ENCODE data around the gene RNF168.
A peak's percentile ranks its signal among the peaks of the same experiment; 100 is the strongest.
"Not testable (repeated sequence)": the region's sequence is repeated elsewhere in the genome, so short reads cannot be mapped to it uniquely, and the experiment has no call there.

The RNF168 gene

GRCh38 chr3:196503196-196504076, at the start of gene RNF168:
TSS of gene RNF168 (minus strand) at chr3:196503768. CDS start at chr3:196503173, 595 bp downstream.
- no peaks in the 10 kb centered on the region for H3K9me3 ChIP-seq (ENCODE audit: control insufficient read depth in 2 of 2, low read length in 2 of 2)
- H3K27ac ChIP-seq (ENCODE audit: low read length) = peak within 1 kb of the TSS; percentile 90
- H3K4me3 ChIP-seq (ENCODE audit: low read length in 2 of 2) = peak within 1 kb of the TSS; percentile 96 to 100
- H3K4me1 ChIP-seq (ENCODE audit: control insufficient read depth, insufficient read depth, low read length) = peaks cover 29% of the 10 kb centered on the region
- no peaks in the 10 kb centered on the region for H3K27me3 ChIP-seq (ENCODE audit: control insufficient read depth in 1 of 2, insufficient read depth in 2 of 2, low read length in 2 of 2)
- no peaks in the 10 kb centered on the region for H3K36me3 ChIP-seq (ENCODE audit: control insufficient read depth in 2 of 2, insufficient read depth in 2 of 2, low read length in 2 of 2)
- H3K9ac ChIP-seq (ENCODE audit: low read length in 2 of 2) = peak within 1 kb of the TSS; percentile 92 to 94

DNA sequence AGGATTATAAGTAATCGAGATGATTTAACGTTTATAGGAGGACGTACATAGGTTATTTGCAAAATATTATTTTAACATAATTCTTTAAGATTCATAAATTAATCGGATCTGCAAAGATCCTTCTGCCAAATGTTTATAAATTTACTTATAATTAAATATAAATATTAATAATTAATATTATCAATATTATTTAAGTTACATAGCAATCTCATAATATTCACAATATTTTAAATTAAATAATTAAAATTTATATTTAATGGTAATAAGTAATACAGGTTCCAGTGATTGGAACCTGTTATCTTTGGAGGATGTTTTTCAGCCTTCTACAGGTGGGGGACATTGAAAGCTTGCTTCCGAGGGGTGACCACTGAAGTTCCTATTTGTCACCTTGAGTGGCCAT, 48.7 kb upstream of the RNF168 start:
- Histone ChIP-seq H3K9me3 (ENCODE audit: control insufficient read depth in 2 of 2, low read length in 2 of 2) (no peaks in the 10 kb centered on the region), H3K27ac (ENCODE audit: low read length) (no peak overlapping the region), H3K4me3 (ENCODE audit: low read length in 2 of 2) (no peak overlapping the region), H3K9ac (ENCODE audit: low read length in 2 of 2) (no peak overlapping the region), H3K4me1 (ENCODE audit: control insufficient read depth, insufficient read depth, low read length) (no peaks in the 10 kb centered on the region), H3K27me3 (ENCODE audit: control insufficient read depth in 1 of 2, insufficient read depth in 2 of 2, low read length in 2 of 2) (no peaks in the 10 kb centered on the region), H3K36me3 (ENCODE audit: control insufficient read depth in 2 of 2, insufficient read depth in 2 of 2, low read length in 2 of 2) (no peaks in the 10 kb centered on the region)

DNA sequence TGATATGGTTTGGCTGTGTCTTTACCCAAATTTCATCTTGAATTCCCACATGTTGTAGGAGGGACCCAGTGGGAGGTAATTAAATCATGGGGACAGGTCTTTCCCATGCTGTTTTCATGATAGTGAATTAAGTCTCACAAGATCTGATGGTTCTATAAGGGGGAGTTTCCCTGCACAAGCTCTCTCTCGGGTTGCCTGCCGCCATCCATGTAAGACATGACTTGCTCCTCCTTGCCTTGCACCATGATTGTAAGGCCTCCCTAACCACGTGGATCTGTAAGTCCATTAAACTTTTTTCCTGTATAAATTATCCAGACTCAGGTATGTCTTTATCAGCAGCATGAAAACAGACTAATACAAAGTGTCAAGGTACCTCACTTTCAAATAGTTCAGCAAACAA, 46.6 kb upstream of the RNF168 start:
- not testable (repeated sequence) for H3K9ac ChIP-seq (ENCODE audit: low read length in 2 of 2); H3K4me3 ChIP-seq (ENCODE audit: low read length in 2 of 2); H3K9me3 ChIP-seq (ENCODE audit: control insufficient read depth in 2 of 2, low read length in 2 of 2); H3K27ac ChIP-seq (ENCODE audit: low read length); H3K27me3 ChIP-seq (ENCODE audit: control insufficient read depth in 1 of 2, insufficient read depth in 2 of 2, low read length in 2 of 2); H3K36me3 ChIP-seq (ENCODE audit: control insufficient read depth in 2 of 2, insufficient read depth in 2 of 2, low read length in 2 of 2); H3K4me1 ChIP-seq (ENCODE audit: control insufficient read depth, insufficient read depth, low read length)

DNA sequence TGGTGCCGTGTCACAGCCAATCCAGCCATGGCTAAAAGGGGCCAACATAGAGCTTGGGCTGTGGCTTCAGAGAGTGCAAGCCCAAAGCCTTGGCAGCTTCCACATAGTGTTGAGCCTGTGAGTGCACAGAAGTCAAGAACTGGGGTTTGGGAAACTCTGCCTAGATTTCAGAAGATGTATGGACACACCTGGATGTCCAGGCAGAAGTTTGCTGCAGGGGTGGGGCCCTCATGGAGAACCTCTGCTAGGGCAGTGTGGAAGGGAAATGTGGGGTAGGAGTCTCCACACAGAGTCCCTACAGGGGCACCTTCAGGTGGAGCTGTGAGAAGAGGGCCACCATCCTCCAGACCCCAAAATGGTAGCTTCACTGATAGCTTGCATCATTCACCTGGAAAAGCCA, 45.7 kb upstream of the RNF168 start:
- not testable (repeated sequence) for H3K9ac ChIP-seq (ENCODE audit: low read length in 2 of 2); H3K4me1 ChIP-seq (ENCODE audit: control insufficient read depth, insufficient read depth, low read length); H3K4me3 ChIP-seq (ENCODE audit: low read length in 2 of 2); H3K27ac ChIP-seq (ENCODE audit: low read length); H3K27me3 ChIP-seq (ENCODE audit: control insufficient read depth in 1 of 2, insufficient read depth in 2 of 2, low read length in 2 of 2); H3K9me3 ChIP-seq (ENCODE audit: control insufficient read depth in 2 of 2, low read length in 2 of 2); H3K36me3 ChIP-seq (ENCODE audit: control insufficient read depth in 2 of 2, insufficient read depth in 2 of 2, low read length in 2 of 2)

GRCh38 chr3:196547067-196547466, 43.5 kb upstream of the RNF168 start:
- Histone ChIP-seq H3K4me3 (ENCODE audit: low read length in 2 of 2) (no peak overlapping the region), H3K9me3 (ENCODE audit: control insufficient read depth in 2 of 2, low read length in 2 of 2) (no peaks in the 10 kb centered on the region), H3K36me3 (ENCODE audit: control insufficient read depth in 2 of 2, insufficient read depth in 2 of 2, low read length in 2 of 2) (no peaks in the 10 kb centered on the region), H3K27me3 (ENCODE audit: control insufficient read depth in 1 of 2, insufficient read depth in 2 of 2, low read length in 2 of 2) (no peaks in the 10 kb centered on the region), H3K4me1 (ENCODE audit: control insufficient read depth, insufficient read depth, low read length) (no peaks in the 10 kb centered on the region), H3K9ac (ENCODE audit: low read length in 2 of 2) (no peak overlapping the region), H3K27ac (ENCODE audit: low read length) (no peak overlapping the region)

GRCh38 chr3:196546537-196546936, 43.0 kb upstream of the RNF168 start:
- H3K9me3 ChIP-seq (ENCODE audit: control insufficient read depth in 2 of 2, low read length in 2 of 2) = no peaks in the 10 kb centered on the region
- H3K4me1 ChIP-seq (ENCODE audit: control insufficient read depth, insufficient read depth, low read length) = no peaks in the 10 kb centered on the region
- no peak overlapping the region for H3K27ac ChIP-seq (ENCODE audit: low read length)
- no peaks in the 10 kb centered on the region for H3K27me3 ChIP-seq (ENCODE audit: control insufficient read depth in 1 of 2, insufficient read depth in 2 of 2, low read length in 2 of 2)
- H3K9ac ChIP-seq (ENCODE audit: low read length in 2 of 2) = no peak overlapping the region
- no peaks in the 10 kb centered on the region for H3K36me3 ChIP-seq (ENCODE audit: control insufficient read depth in 2 of 2, insufficient read depth in 2 of 2, low read length in 2 of 2)
- H3K4me3 ChIP-seq (ENCODE audit: low read length in 2 of 2) = no peak overlapping the region

DNA sequence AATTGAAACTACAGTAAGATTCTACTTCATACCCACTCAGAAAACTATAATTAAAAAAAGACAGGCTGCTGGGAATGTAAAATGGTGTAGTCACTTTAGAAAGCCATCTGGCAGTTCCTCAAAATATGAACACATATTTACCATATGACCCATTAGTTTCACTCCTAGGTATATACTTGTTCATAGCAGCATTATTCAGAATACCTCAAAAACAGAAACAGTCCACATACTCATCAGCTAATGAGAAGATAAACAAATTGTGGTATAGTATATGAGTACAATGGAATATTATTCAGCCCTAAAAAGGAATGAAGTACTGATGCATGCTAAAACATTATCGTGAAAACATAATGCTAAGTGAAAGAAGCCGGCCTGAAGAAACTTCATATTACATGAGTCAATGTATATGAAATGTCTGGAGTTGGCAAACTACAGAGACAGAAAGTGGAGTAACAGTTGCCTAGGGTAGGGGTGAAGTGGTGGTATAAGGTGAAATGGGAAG, 41.0 kb upstream of the RNF168 start:
- no peaks in the 10 kb centered on the region for H3K27me3 ChIP-seq (ENCODE audit: control insufficient read depth in 1 of 2, insufficient read depth in 2 of 2, low read length in 2 of 2)
- no peak overlapping the region for H3K9ac ChIP-seq (ENCODE audit: low read length in 2 of 2)
- H3K4me3 ChIP-seq (ENCODE audit: low read length in 2 of 2) = no peak overlapping the region

DNA sequence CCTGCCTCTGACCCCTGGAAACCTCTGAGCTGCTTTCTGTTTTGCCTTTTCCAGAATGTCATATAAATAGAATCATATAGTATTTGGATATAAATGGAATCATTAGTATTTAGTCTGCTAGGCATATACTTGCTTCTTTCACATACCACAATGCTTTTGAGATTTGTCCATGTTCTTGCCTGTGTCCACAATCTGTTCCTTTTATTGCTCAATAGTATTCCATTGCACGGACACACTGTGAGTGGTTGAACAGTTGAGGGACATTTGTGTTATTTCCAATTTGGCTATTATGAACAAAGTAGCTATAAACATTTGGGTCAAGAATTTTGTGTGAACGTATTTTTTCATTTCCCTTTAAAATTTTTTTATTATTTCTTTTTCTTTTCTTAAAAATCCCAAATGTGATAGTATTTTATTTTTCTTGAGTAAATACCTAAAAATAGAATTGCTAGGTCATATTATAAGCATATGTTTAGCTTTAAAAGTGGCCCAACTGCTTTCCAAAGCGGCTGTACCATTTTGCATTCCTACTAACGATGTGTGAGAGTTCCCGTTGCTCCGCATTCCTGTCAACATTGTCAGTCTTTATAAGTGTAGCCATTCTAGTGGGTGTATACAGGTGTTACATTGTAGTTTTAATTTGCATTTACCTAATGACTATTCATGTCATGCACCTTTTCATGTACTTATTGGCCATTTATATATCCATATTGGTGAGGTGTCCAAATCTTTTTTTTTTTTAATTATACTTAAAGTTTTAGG, 38.3 kb upstream of the RNF168 start:
- H3K4me1 ChIP-seq (ENCODE audit: control insufficient read depth, insufficient read depth, low read length) = no peaks in the 10 kb centered on the region
- no peak overlapping the region for H3K4me3 ChIP-seq (ENCODE audit: low read length in 2 of 2)
- no peak overlapping the region for H3K9ac ChIP-seq (ENCODE audit: low read length in 2 of 2)
- H3K36me3 ChIP-seq (ENCODE audit: control insufficient read depth in 2 of 2, insufficient read depth in 2 of 2, low read length in 2 of 2) = no peaks in the 10 kb centered on the region
- H3K27me3 ChIP-seq (ENCODE audit: control insufficient read depth in 1 of 2, insufficient read depth in 2 of 2, low read length in 2 of 2) = no peaks in the 10 kb centered on the region
- no peaks in the 10 kb centered on the region for H3K9me3 ChIP-seq (ENCODE audit: control insufficient read depth in 2 of 2, low read length in 2 of 2)
- H3K27ac ChIP-seq (ENCODE audit: low read length) = no peak overlapping the region

More for the DNA sequence above, 41.0 kb upstream of the RNF168 start:
- Histone ChIP-seq H3K9me3 (ENCODE audit: control insufficient read depth in 2 of 2, low read length in 2 of 2) (no peaks in the 10 kb centered on the region), H3K36me3 (ENCODE audit: control insufficient read depth in 2 of 2, insufficient read depth in 2 of 2, low read length in 2 of 2) (no peaks in the 10 kb centered on the region), H3K27ac (ENCODE audit: low read length) (no peak overlapping the region), H3K4me1 (ENCODE audit: control insufficient read depth, insufficient read depth, low read length) (no peaks in the 10 kb centered on the region)

GRCh38 chr3:196537319-196537984, 33.9 kb upstream of the RNF168 start:
- Histone ChIP-seq H3K27me3 (ENCODE audit: control insufficient read depth in 1 of 2, insufficient read depth in 2 of 2, low read length in 2 of 2) (no peaks in the 10 kb centered on the region), H3K36me3 (ENCODE audit: control insufficient read depth in 2 of 2, insufficient read depth in 2 of 2, low read length in 2 of 2) (no peaks in the 10 kb centered on the region), H3K9me3 (ENCODE audit: control insufficient read depth in 2 of 2, low read length in 2 of 2) (no peaks in the 10 kb centered on the region), H3K9ac (ENCODE audit: low read length in 2 of 2) (no peak overlapping the region), H3K4me3 (ENCODE audit: low read length in 2 of 2) (no peak overlapping the region), H3K27ac (ENCODE audit: low read length) (no peak overlapping the region), H3K4me1 (ENCODE audit: control insufficient read depth, insufficient read depth, low read length) (no peaks in the 10 kb centered on the region)

DNA sequence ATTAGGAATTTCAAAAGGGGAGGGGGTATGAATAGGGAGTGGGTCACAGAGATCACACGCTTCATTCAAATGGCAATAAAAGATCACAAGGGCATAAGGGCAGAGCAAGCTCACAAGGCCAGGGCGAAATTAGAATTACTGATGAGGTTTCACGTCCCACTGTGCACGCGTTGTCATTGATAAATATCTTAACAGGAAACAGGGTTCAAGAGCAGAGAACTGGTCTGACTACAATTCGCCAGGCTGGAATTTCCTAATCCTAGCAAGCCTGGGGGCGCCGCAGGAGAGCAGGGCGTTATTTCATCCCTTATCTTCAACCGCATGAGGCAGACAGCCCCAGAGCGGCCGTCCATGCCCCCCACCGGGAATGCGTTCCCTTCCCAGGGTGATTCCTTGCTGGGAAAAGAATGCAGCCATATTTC, 29.7 kb upstream of the RNF168 start:
- Histone ChIP-seq H3K36me3 (ENCODE audit: control insufficient read depth in 2 of 2, insufficient read depth in 2 of 2, low read length in 2 of 2) (no peaks in the 10 kb centered on the region), H3K9me3 (ENCODE audit: control insufficient read depth in 2 of 2, low read length in 2 of 2) (no peaks in the 10 kb centered on the region), H3K4me1 (ENCODE audit: control insufficient read depth, insufficient read depth, low read length) (peaks cover 3% of the 10 kb centered on the region), H3K4me3 (ENCODE audit: low read length in 2 of 2) (no peak overlapping the region), H3K27ac (ENCODE audit: low read length) (no peak overlapping the region), H3K27me3 (ENCODE audit: control insufficient read depth in 1 of 2, insufficient read depth in 2 of 2, low read length in 2 of 2) (no peaks in the 10 kb centered on the region), H3K9ac (ENCODE audit: low read length in 2 of 2) (no peak overlapping the region)
